NT2/D1 (cell line): ENCODE measurements around the gene CRB2.
"Not testable (repeated sequence)": the region's sequence is repeated elsewhere in the genome, so short reads cannot be mapped to it uniquely, and the experiment has no call there.

ENCODE experiments used
- DNase-seq: peaks from one replicate; pipeline ENCODE4 v3.0.0-alpha.2; 2011; ENCODE audit warnings: low read depth, low spot score
- H3K27me3 ChIP-seq: 2 replicates; pipeline ENCODE4 v1.6.0; 2011; ENCODE audit warnings: mild to moderate bottlenecking; ENCODE audit not compliant: insufficient read length, insufficient read depth
- H3K36me3 ChIP-seq: 2 replicates; pipeline ENCODE4 v1.6.1; 2011; ENCODE audit warnings: mild to moderate bottlenecking, low read length, mixed read lengths; ENCODE audit not compliant: insufficient read depth, insufficient read length
- H3K4me1 ChIP-seq: 2 replicates; pipeline ENCODE4 v1.5.1; 2011; ENCODE audit not compliant: insufficient read depth, insufficient read length
- H3K4me3 ChIP-seq: 2 replicates; pipeline ENCODE4 v1.5.1; 2011; ENCODE audit warnings: low read depth; ENCODE audit not compliant: insufficient read length
- H3K9ac ChIP-seq: 2 replicates; pipeline ENCODE4 v1.6.0; 2011; ENCODE audit warnings: low read depth; ENCODE audit not compliant: insufficient read length
- H3K9me3 ChIP-seq: 2 replicates; pipeline ENCODE4 v1.5.1; 2011; ENCODE audit warnings: mild to moderate bottlenecking, low read length; ENCODE audit not compliant: insufficient read depth
- SUZ12 ChIP-seq: IDR thresholded peaks from 2 replicates; pipeline ENCODE4 v1.6.1; 2011; ENCODE audit not compliant: insufficient read length, insufficient read depth; ENCODE audit errors: extremely low read depth
- YY1 ChIP-seq: IDR thresholded peaks from 2 replicates; pipeline ENCODE4 v1.6.1; 2011; ENCODE audit not compliant: insufficient read length, insufficient read depth
- ZNF274 ChIP-seq: IDR thresholded peaks from 2 replicates; pipeline ENCODE4 v1.6.1; 2011; ENCODE audit warnings: mild to moderate bottlenecking, low read depth, low read length

The CRB2 gene

DNA sequence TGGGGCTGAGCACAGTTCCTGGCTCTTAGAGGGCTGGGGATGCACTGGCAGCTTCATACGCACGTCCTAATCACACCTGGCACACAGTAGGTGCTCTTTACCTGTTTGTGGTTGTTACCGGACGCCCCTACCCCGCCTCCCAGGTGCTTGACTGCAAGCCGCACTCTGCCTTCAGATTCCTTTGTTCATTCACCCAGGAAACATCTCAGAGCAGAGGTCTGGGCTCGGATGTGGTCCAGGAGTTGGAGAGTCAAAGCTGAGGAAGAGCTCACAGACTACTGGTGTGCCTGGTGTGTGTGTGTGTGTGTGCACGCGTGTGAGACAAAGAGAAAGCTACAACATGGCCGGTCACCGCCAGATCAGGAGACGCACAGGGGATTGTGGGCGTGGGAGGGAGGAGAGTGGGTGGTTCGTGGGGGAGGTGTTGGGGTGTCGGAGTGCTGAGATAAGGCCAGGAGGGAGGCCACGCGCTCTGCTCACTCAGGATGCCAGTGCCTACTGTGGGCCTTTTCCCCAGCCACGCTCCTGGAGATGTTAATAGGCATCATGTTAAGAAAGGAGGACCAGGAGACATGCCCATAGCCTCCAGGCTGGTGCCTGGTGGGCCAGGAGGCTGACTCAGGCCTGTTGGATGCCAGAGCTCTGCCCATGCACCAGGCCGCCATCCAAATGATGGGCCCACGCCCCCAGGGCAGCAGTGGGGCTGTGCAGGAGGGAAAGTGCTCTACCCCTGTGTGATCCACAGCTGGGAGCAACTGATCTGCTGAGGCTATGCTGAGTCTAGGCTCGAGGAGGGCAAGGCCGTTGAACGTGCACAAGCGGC lies 39.9 kb downstream of the CRB2 start:
- peaks cover 21% of the 10 kb centered on the region for H3K4me1 ChIP-seq
- H3K4me3 ChIP-seq = no peak overlapping the region
- DNase-seq = no peak
- TF ChIP-seq YY1 = no peak
- no peak for TF ChIP-seq SUZ12
- no peak for TF ChIP-seq ZNF274
- no peaks in the 10 kb centered on the region for H3K36me3 ChIP-seq
- H3K27me3 ChIP-seq = no peaks in the 10 kb centered on the region
- no peaks in the 10 kb centered on the region; the same call in 1 of the 2 replicates for H3K9me3 ChIP-seq
- no peak overlapping the region for H3K9ac ChIP-seq

DNA sequence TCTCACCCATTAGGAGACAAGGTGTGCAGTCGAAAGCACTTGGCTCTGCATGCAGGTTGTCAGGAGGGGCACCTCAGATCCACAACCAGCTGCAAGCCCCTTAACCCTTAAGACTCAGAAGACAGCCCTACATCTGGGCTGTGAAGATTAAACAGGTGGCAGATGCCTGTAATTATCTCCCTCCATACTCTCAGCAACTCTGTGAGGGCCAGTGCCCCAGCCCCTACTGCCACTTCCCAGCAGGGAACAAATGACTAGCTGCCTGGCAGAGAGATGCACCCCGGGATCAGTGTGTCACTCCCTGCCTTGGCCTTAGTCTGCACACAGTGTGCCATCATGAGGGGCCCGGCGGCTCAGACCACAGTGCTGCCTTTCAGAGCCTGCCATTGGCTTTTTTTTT lies 42.0 kb downstream of the CRB2 start:
- no peak for TF ChIP-seq YY1
- TF ChIP-seq SUZ12 = no peak
- TF ChIP-seq ZNF274 = no peak
- Histone ChIP-seq H3K36me3 (no peaks in the 10 kb centered on the region), H3K9me3 (no peaks in the 10 kb centered on the region; the same call in 1 of the 2 replicates), H3K27me3 (no peaks in the 10 kb centered on the region), H3K4me1 (peaks cover 33% of the 10 kb centered on the region), H3K9ac (peak overlapping the region; percentile 17), H3K4me3 (no peak overlapping the region)
- DNase-seq = no peak

DNA sequence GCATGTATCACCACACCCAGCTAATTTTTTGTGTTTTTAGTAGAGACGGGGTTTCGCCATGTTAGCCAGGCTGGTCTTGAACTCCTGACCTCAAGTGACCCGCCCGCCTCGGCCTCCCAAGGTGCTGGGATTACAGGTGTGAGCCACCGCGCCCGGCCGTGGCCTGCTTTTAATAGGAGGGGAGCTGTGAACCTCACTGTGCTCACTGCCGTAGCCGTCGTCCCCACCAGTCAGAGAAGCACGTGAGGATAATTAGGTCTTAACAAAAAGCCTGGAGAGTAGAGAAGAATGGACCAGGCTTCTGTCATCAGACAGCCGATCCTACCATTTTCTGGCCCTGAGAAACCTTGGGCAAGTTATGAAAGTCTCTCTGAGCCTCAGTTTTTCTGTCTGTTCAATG lies 42.9 kb downstream of the CRB2 start:
- not testable (repeated sequence) for DNase-seq, H3K9me3 ChIP-seq, H3K4me3 ChIP-seq, H3K9ac ChIP-seq, H3K36me3 ChIP-seq, H3K27me3 ChIP-seq
- H3K4me1 ChIP-seq = peaks cover 33% of the 10 kb centered on the region

GRCh38 chr9:123399803-123400378 lies 43.9 kb downstream of the CRB2 start:
- no peak for TF ChIP-seq YY1
- no peak for TF ChIP-seq SUZ12
- no peak for TF ChIP-seq ZNF274
- H3K4me3 ChIP-seq = no peak overlapping the region
- DNase-seq = no peak

DNA sequence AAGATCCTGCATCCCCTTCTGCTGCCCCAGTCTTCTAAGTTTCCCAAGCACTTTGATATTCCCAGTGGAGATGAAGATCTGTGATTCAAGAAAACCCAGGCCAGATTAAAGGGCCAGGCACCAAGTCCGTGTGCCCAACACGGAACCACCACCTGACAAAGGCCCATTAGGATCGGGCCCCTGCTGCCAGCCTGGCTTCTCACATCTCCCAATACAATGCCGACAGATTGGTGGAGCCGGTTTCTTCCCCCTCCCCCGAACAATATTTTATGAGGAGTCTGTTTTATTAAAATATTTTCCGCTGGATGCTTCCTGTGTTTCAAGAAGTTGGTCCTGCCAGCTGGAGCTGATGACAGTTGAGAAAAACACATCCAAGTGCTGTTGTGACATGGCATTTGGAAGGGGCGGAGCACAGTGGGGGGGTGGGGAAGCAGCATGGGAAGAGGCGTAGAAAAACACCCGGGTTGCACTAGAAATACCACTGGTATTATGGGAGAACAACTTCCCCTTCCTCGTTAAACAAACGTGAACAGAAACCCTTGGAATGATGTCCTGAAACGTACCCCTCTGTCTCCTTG lies 45.0 kb downstream of the CRB2 start:
- no peak for DNase-seq
- Histone ChIP-seq H3K9me3 (no peaks in the 10 kb centered on the region), H3K27me3 (peaks cover 8% of the 10 kb centered on the region), H3K9ac (no peak overlapping the region), H3K36me3 (no peaks in the 10 kb centered on the region), H3K4me3 (no peak overlapping the region), H3K4me1 (peaks cover 19% of the 10 kb centered on the region)
- TF ChIP-seq YY1 = no peak
- TF ChIP-seq ZNF274 = no peak
- TF ChIP-seq SUZ12 = no peak

More at GRCh38 chr9:123399803-123400378, 43.9 kb downstream of the CRB2 start:
- H3K4me1 ChIP-seq = peaks cover 25% of the 10 kb centered on the region
- H3K9me3 ChIP-seq = no peaks in the 10 kb centered on the region
- peaks cover 8% of the 10 kb centered on the region for H3K27me3 ChIP-seq
- no peaks in the 10 kb centered on the region for H3K36me3 ChIP-seq
- no peak overlapping the region for H3K9ac ChIP-seq

GRCh38 chr9:123401879-123402513 lies 46.0 kb downstream of the CRB2 start:
- Histone ChIP-seq H3K9me3 (no peaks in the 10 kb centered on the region), H3K4me1 (peaks cover 21% of the 10 kb centered on the region), H3K36me3 (no peaks in the 10 kb centered on the region), H3K4me3 (no peak overlapping the region), H3K9ac (no peak overlapping the region), H3K27me3 (peaks cover 8% of the 10 kb centered on the region)
- DNase-seq = peak; percentile 44
- no peak for TF ChIP-seq ZNF274
- no peak for TF ChIP-seq YY1
- no peak for TF ChIP-seq SUZ12

DNA sequence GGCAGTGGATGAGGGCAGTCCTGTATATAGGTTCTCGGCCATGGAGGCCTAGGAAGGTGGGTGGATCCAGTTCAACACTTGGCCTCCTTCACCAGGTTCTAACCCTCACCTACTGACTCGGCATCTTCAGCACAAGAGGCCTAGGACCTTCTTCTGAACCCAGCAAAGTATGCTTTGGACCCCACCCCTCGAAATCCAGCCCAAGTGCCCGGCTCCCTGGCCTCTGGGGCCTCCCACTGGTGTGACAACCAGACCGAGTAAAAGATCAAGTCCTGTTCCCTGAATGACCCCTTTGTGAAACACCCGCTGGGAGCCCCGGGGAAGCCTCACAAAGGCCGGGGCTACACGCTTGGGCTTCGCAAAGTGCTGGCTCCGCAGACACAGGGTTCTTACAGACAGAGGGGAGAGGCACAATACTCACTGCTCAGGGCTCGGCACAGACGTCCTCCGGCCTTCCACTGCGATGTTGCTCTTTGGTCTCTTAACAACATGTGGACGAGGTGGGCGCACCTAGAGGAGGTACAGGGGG lies 47.0 kb downstream of the CRB2 start:
- H3K9ac ChIP-seq = no peak overlapping the region
- no peaks in the 10 kb centered on the region for H3K9me3 ChIP-seq
- H3K36me3 ChIP-seq = no peaks in the 10 kb centered on the region
- H3K4me1 ChIP-seq = peaks cover 27% of the 10 kb centered on the region
- no peak overlapping the region for H3K4me3 ChIP-seq
- TF ChIP-seq ZNF274 (no peak), YY1 (no peak)
- H3K27me3 ChIP-seq = peaks cover 8% of the 10 kb centered on the region
- no peak for DNase-seq
